Trophoblast cell (in vitro differentiated cells and primary cell): ENCODE data around the gene PRLH.

Experiments
- DNase-seq, 2 donors: peaks; one replicate each; pipeline ENCODE4 v3.0.0-alpha.2; 2016
- H2AFZ ChIP-seq: 2 replicates; pipeline ENCODE4 v1.6.1; 2013; ENCODE audit warnings: low read length, moderate library complexity, mild to moderate bottlenecking; ENCODE audit not compliant: insufficient read depth, poor library complexity
- H2AK5ac ChIP-seq: 2 replicates; pipeline ENCODE4 v1.6.1; 2013; ENCODE audit warnings: mild to moderate bottlenecking, low read length
- H2BK120ac ChIP-seq: 2 replicates; pipeline ENCODE4 v1.6.1; 2013; ENCODE audit warnings: low read length, mild to moderate bottlenecking, moderate library complexity; ENCODE audit not compliant: insufficient read depth, poor library complexity
- H2BK12ac ChIP-seq: 2 replicates; pipeline ENCODE4 v1.6.1; 2013; ENCODE audit warnings: mild to moderate bottlenecking, low read length, moderate library complexity
- H2BK5ac ChIP-seq: 2 replicates; pipeline ENCODE4 v1.6.1; 2013; ENCODE audit warnings: low read length, low read depth, moderate library complexity, mild to moderate bottlenecking; ENCODE audit not compliant: poor library complexity
- H3K14ac ChIP-seq: 2 replicates; pipeline ENCODE4 v1.6.1; 2013; ENCODE audit warnings: mild to moderate bottlenecking, low read length
- H3K18ac ChIP-seq: 2 replicates; pipeline ENCODE4 v1.6.1; 2013; ENCODE audit warnings: mild to moderate bottlenecking, low read length
- H3K23ac ChIP-seq: 2 replicates; pipeline ENCODE4 v1.6.1; 2013; ENCODE audit warnings: low read length
- H3K27ac ChIP-seq: 2 replicates; pipeline ENCODE4 v1.5.1; 2013; ENCODE audit warnings: low read depth, mild to moderate bottlenecking, inconsistent platforms, low read length, moderate library complexity
- H3K27me3 ChIP-seq: 2 replicates; pipeline ENCODE4 v1.6.1; 2013; ENCODE audit warnings: inconsistent platforms, mild to moderate bottlenecking, low read length, moderate library complexity; ENCODE audit not compliant: insufficient read depth
- H3K36me3 ChIP-seq, 2 experiments: 1 replicate in 1 of 2; 2 replicates in 1 of 2; pipeline ENCODE4 v1.6.1; 2013; ENCODE audit warnings: low read length in 2 of 2, mild to moderate bottlenecking in 2 of 2, moderate library complexity in 1 of 2; ENCODE audit not compliant: insufficient read depth in 2 of 2, control insufficient read depth in 1 of 2
- H3K4ac ChIP-seq: 2 replicates; pipeline ENCODE4 v1.6.1; 2013; ENCODE audit warnings: low read depth, mild to moderate bottlenecking, low read length, moderate library complexity
- H3K4me1 ChIP-seq, 2 experiments: 1 replicate in 1 of 2; 2 replicates in 1 of 2; pipeline ENCODE4 v1.6.1; 2013; ENCODE audit warnings: low read length in 2 of 2, mild to moderate bottlenecking in 2 of 2, moderate library complexity in 1 of 2; ENCODE audit not compliant: insufficient read depth in 2 of 2, control insufficient read depth in 1 of 2
- H3K4me2 ChIP-seq: 2 replicates; pipeline ENCODE4 v1.6.1; 2013; ENCODE audit warnings: inconsistent platforms, mild to moderate bottlenecking, low read length, moderate library complexity
- H3K4me3 ChIP-seq: 2 replicates; pipeline ENCODE4 v1.5.1; 2013; ENCODE audit warnings: mild to moderate bottlenecking, low read depth, low read length, inconsistent platforms
- H3K79me1 ChIP-seq: one replicate; pipeline ENCODE4 v1.6.1; 2013; ENCODE audit warnings: low read length
- H3K79me2 ChIP-seq: 2 replicates; pipeline ENCODE4 v1.6.1; 2013; ENCODE audit warnings: low read length, mild to moderate bottlenecking; ENCODE audit not compliant: control insufficient read depth, insufficient read depth, poor library complexity
- H3K9ac ChIP-seq: 2 replicates; pipeline ENCODE4 v1.6.1; 2013; ENCODE audit warnings: mild to moderate bottlenecking, low read length
- H3K9me3 ChIP-seq: 2 replicates; pipeline ENCODE4 v1.6.1; 2013; ENCODE audit warnings: low read depth, mild to moderate bottlenecking, control low read depth, inconsistent platforms, low read length; ENCODE audit not compliant: insufficient read depth
- H4K12ac ChIP-seq: 2 replicates; pipeline ENCODE4 v1.6.1; 2013; ENCODE audit warnings: low read depth, mild to moderate bottlenecking, low read length, moderate library complexity
- H4K8ac ChIP-seq: 2 replicates; pipeline ENCODE4 v1.6.1; 2013; ENCODE audit warnings: low read depth, mild to moderate bottlenecking, low read length, moderate library complexity
- H4K91ac ChIP-seq: one replicate; pipeline ENCODE4 v1.6.1; 2013; ENCODE audit warnings: low read depth, mild to moderate bottlenecking, low read length, moderate library complexity
- WGBS: extraction: QIAGEN DNeasy Blood & Tissue Kit; methylation state at CpG from one replicate; pipeline ENCODE4 v1.1.7; 2013; ENCODE audit warnings: missing lambda C conversion rate; ENCODE audit not compliant: insufficient read length, insufficient coverage; ENCODE audit errors: extremely low coverage; 5-methylcytosine and 5-hydroxymethylcytosine counted together

PRLH gene

GRCh38 chr2:237597196-237598145 lies 31.1 kb downstream of the PRLH start:
- Histone ChIP-seq H3K4me3 (no peak overlapping the region), H2BK5ac (no peak overlapping the region), H2AK5ac (peak overlapping the region; percentile 32), H2BK120ac (no peak overlapping the region), H3K18ac (no peak overlapping the region), H2AFZ (no peak overlapping the region), H3K27me3 (no peaks in the 10 kb centered on the region), H2BK12ac (peak overlapping the region; percentile 52), H3K4ac (no peak overlapping the region), H3K79me1 (peaks cover 9% of the 10 kb centered on the region), H3K27ac (no peak overlapping the region), H4K8ac (no peak overlapping the region), H3K79me2 (no peaks in the 10 kb centered on the region), H3K9ac (no peak overlapping the region), H3K23ac (no peak overlapping the region), H3K14ac (no peak overlapping the region), H4K12ac (no peak overlapping the region), H4K91ac (no peak overlapping the region), H3K9me3 (no peaks in the 10 kb centered on the region), H3K4me1 (peaks cover 31 to 38% of the 10 kb centered on the region in 2 experiments), H3K36me3 (no peaks in the 10 kb centered on the region), H3K4me2 (no peak overlapping the region)
- no peak for DNase-seq
- no CpG with 5 or more reads among the region's 29 CpGs for WGBS

- no peak overlapping the region for H2BK120ac ChIP-seq
- H3K4me3 ChIP-seq, result no peak overlapping the region
- no peak overlapping the region for H4K12ac ChIP-seq
- peaks cover 9% of the 10 kb centered on the region for H3K79me1 ChIP-seq
- no peak overlapping the region for H3K4me2 ChIP-seq
- no peak overlapping the region for H3K4ac ChIP-seq
- H3K27ac ChIP-seq, result no peak overlapping the region
- no peak overlapping the region for H3K18ac ChIP-seq
- no peaks in the 10 kb centered on the region for H3K9me3 ChIP-seq
- no CpG with 5 or more reads among the region's 14 CpGs for WGBS
- H2BK5ac ChIP-seq, result no peak overlapping the region
- no peak overlapping the region for H2AK5ac ChIP-seq
- H2BK12ac ChIP-seq, result no peak overlapping the region
- H3K79me2 ChIP-seq, result no peaks in the 10 kb centered on the region
- H3K23ac ChIP-seq, result no peak overlapping the region
- H3K9ac ChIP-seq, result no peak overlapping the region
- DNase-seq, result peak in 1 of 2 donors; percentile 33
- H2AFZ ChIP-seq, result no peak overlapping the region
- no peak overlapping the region for H3K14ac ChIP-seq
- no peak overlapping the region for H4K91ac ChIP-seq
- no peaks in the 10 kb centered on the region for H3K27me3 ChIP-seq
- H3K36me3 ChIP-seq, result no peaks in the 10 kb centered on the region
- peaks cover 35 to 37% of the 10 kb centered on the region in 2 experiments for H3K4me1 ChIP-seq
- H4K8ac ChIP-seq, result no peak overlapping the region
Measured at GRCh38 chr2:237598468-237599208, 32.3 kb downstream of the PRLH start.

GRCh38 chr2:237599465-237600110 lies 33.2 kb downstream of the PRLH start:
- no CpG with 5 or more reads among the region's 9 CpGs for WGBS
- Histone ChIP-seq H3K27ac (no peak overlapping the region), H2AFZ (no peak overlapping the region), H3K36me3 (no peaks in the 10 kb centered on the region), H3K79me2 (no peaks in the 10 kb centered on the region), H2BK5ac (no peak overlapping the region), H3K23ac (no peak overlapping the region), H3K27me3 (no peaks in the 10 kb centered on the region), H2AK5ac (no peak overlapping the region), H3K79me1 (peaks cover 9% of the 10 kb centered on the region), H4K91ac (peak overlapping the region; percentile 20), H3K4ac (no peak overlapping the region), H3K9ac (no peak overlapping the region), H4K12ac (no peak overlapping the region), H3K4me2 (no peak overlapping the region), H2BK120ac (no peak overlapping the region), H4K8ac (no peak overlapping the region), H2BK12ac (no peak overlapping the region), H3K14ac (no peak overlapping the region), H3K4me3 (no peak overlapping the region), H3K18ac (no peak overlapping the region), H3K4me1 (peaks cover 26 to 32% of the 10 kb centered on the region in 2 experiments), H3K9me3 (no peaks in the 10 kb centered on the region)
- no peak for DNase-seq

- Histone ChIP-seq H2AK5ac (no peak overlapping the region), H2AFZ (no peak overlapping the region), H3K18ac (no peak overlapping the region), H4K91ac (no peak overlapping the region), H4K8ac (no peak overlapping the region), H3K27ac (no peak overlapping the region), H2BK120ac (no peak overlapping the region), H2BK12ac (peak overlapping the region; percentile 47), H3K36me3 (no peaks in the 10 kb centered on the region), H3K4me3 (no peak overlapping the region), H3K4ac (no peak overlapping the region), H3K4me2 (no peak overlapping the region), H3K79me1 (peaks cover 5% of the 10 kb centered on the region), H3K27me3 (no peaks in the 10 kb centered on the region), H2BK5ac (no peak overlapping the region), H3K23ac (no peak overlapping the region), H3K4me1 (peaks cover 18 to 27% of the 10 kb centered on the region in 2 experiments), H3K9me3 (no peaks in the 10 kb centered on the region), H3K79me2 (no peaks in the 10 kb centered on the region), H4K12ac (no peak overlapping the region), H3K14ac (no peak overlapping the region), H3K9ac (no peak overlapping the region)
- WGBS, result no CpG with 5 or more reads among the region's 16 CpGs
- no peak for DNase-seq
Measured at GRCh38 chr2:237600205-237600846, 34.0 kb downstream of the PRLH start.
